Measurements from ENCODE around the gene AARS1.
"Not testable (repeated sequence)": the region's sequence is repeated elsewhere in the genome, so short reads cannot be mapped to it uniquely, and the experiment has no call there.

The AARS1 gene

DNA sequence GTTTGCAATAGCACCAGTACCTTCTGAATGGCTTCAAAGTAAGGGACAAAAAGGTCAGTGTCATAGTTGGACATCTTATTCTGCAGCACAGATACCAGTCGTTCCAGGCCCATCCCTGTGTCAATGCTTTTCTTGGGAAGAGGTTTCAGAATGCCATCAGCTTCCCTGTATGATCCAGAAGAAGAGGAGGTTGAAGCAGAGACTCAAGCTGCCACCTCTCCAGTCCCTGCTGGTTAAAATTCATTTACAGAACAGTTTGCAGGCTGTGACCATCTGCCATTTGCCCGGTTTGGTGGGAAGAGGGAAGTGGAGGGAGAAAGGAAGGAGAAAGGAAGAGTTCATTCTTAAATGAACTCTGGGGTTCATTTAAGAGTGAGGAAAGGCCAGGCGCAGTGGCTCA lies 19.1 kb downstream of the AARS1 start:
- Histone ChIP-seq H3K36me3 (ENCODE audit: control insufficient read depth, insufficient read depth, low read length) (peaks cover 95% of the 10 kb centered on the region), H3K4me3 (ENCODE audit: extremely low read depth, insufficient read depth, low read length, poor library complexity, severe bottlenecking) (no peak overlapping the region), H3K27ac (ENCODE audit: low read depth, low read length, severe bottlenecking) (no peak overlapping the region), H3K4me1 (ENCODE audit: control insufficient read depth, insufficient read depth, low read length, poor library complexity, severe bottlenecking) (no peaks in the 10 kb centered on the region), H3K9me3 (ENCODE audit: control insufficient read depth, low read length) (no peaks in the 10 kb centered on the region)
- WGBS, 2 experiments (ENCODE audit: insufficient coverage in 2 of 2) = 94 to 95% methylated on average over 3 of the region's 3 CpGs

DNA sequence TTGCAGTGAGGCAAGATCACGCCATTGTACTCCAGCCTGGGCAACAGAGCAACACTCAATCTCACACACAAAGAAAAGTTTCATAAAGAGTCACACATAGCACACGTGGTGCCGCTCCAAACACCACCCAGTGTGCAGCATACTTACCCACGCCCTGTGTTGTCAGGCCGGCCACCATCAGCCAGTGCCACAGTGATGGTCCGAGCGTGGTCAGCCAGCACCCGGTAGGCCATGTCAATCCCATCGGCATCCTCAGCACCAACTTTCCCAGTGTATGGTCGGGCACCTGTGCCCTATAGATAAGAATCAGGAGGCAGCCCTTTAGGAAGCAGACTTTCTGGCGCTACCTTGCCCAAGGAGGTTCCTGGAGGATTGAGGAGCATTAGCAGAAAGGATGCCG lies 19.8 kb downstream of the AARS1 start:
- 89 to 92% methylated on average over 11 of the region's 12 CpGs for WGBS, 2 experiments (ENCODE audit: insufficient coverage in 2 of 2)
- no peaks in the 10 kb centered on the region for H3K4me1 ChIP-seq (ENCODE audit: control insufficient read depth, insufficient read depth, low read length, poor library complexity, severe bottlenecking)
- H3K27ac ChIP-seq (ENCODE audit: low read depth, low read length, severe bottlenecking) = no peak overlapping the region
- H3K36me3 ChIP-seq (ENCODE audit: control insufficient read depth, insufficient read depth, low read length) = peaks cover 95% of the 10 kb centered on the region
- H3K4me3 ChIP-seq (ENCODE audit: extremely low read depth, insufficient read depth, low read length, poor library complexity, severe bottlenecking) = no peak overlapping the region
- H3K9me3 ChIP-seq (ENCODE audit: control insufficient read depth, low read length) = no peaks in the 10 kb centered on the region

DNA sequence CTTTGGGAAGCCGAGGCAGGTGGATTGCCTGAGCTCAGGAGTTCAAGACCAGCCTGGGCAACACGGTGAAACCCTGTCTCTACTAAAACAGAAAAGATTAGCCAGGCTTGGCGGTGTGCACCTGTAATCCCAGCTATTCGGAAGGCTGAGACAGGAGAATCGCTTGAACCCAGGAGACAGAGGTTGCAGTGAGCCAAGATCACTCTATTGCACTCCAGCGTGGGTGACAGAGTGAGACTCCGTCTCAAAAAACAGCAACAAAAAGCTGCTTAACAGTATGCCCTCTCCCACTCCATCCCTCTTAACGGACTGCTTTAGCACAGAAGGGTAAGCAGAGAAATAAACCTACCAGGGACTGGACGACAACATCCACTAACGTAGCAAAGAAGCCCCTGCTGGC lies 21.4 kb downstream of the AARS1 start:
- H3K4me3 ChIP-seq (ENCODE audit: extremely low read depth, insufficient read depth, low read length, poor library complexity, severe bottlenecking); H3K4me1 ChIP-seq (ENCODE audit: control insufficient read depth, insufficient read depth, low read length, poor library complexity, severe bottlenecking); H3K27ac ChIP-seq (ENCODE audit: low read depth, low read length, severe bottlenecking); H3K9me3 ChIP-seq (ENCODE audit: control insufficient read depth, low read length): not testable (repeated sequence)
- WGBS, 2 experiments (ENCODE audit: insufficient coverage in 2 of 2) = 94 to 97% methylated on average over 10 of the region's 10 CpGs
- peaks cover 100% of the 10 kb centered on the region for H3K36me3 ChIP-seq (ENCODE audit: control insufficient read depth, insufficient read depth, low read length)

DNA sequence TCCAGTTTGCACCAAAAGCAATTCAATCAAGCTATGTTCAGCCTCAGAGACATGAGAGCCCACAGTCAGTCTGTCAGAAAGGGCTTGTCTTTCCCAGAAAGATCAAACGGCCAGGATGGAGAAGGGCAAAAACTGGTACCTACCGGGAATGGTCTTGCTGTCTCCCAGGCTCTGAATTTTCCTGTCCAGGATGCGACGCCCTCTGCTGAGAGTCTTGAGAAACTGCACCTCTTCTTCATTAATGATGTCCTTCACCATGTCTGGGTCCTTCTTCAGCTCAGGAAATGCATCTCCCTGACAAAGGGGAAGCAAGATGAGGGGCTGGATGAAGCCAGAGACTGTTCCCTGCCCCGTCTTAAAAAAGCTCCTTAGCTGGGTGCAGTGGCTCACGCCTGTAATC lies 21.8 kb downstream of the AARS1 start:
- 79 to 89% methylated on average over 5 to 6 of the region's 6 CpGs for WGBS, 2 experiments (ENCODE audit: insufficient coverage in 2 of 2)
- peaks cover 100% of the 10 kb centered on the region for H3K36me3 ChIP-seq (ENCODE audit: control insufficient read depth, insufficient read depth, low read length)

DNA sequence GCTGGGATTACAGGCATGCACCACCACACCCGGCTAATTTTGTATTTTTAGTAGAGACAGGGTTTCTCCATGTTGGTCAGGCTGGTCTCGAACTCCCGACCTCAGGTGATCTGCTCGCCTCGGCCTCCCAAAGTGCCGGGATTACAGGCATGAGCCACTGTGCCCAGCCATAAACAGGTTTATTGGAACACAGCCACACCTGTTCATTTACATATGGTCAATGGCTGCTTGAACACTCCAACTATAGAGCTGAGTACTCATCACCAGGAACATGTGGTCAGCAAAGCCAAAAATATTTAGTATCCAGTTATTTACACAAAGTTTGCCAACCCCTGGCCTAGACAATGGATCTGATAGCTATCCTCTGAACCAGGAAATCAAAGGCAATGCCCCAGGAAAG lies 29.4 kb downstream of the AARS1 start:
- peaks cover 98% of the 10 kb centered on the region for H3K36me3 ChIP-seq (ENCODE audit: control insufficient read depth, insufficient read depth, low read length)
- H3K9me3 ChIP-seq (ENCODE audit: control insufficient read depth, low read length); H3K27ac ChIP-seq (ENCODE audit: low read depth, low read length, severe bottlenecking); H3K4me3 ChIP-seq (ENCODE audit: extremely low read depth, insufficient read depth, low read length, poor library complexity, severe bottlenecking); H3K4me1 ChIP-seq (ENCODE audit: control insufficient read depth, insufficient read depth, low read length, poor library complexity, severe bottlenecking): not testable (repeated sequence)
- 94 to 98% methylated on average over 3 to 5 of the region's 6 CpGs for WGBS, 2 experiments (ENCODE audit: insufficient coverage in 2 of 2)

More for the DNA sequence above, 21.8 kb downstream of the AARS1 start:
- H3K4me3 ChIP-seq (ENCODE audit: extremely low read depth, insufficient read depth, low read length, poor library complexity, severe bottlenecking) = no peak overlapping the region
- no peaks in the 10 kb centered on the region for H3K9me3 ChIP-seq (ENCODE audit: control insufficient read depth, low read length)
- no peak overlapping the region for H3K27ac ChIP-seq (ENCODE audit: low read depth, low read length, severe bottlenecking)
- H3K4me1 ChIP-seq (ENCODE audit: control insufficient read depth, insufficient read depth, low read length, poor library complexity, severe bottlenecking) = no peaks in the 10 kb centered on the region

DNA sequence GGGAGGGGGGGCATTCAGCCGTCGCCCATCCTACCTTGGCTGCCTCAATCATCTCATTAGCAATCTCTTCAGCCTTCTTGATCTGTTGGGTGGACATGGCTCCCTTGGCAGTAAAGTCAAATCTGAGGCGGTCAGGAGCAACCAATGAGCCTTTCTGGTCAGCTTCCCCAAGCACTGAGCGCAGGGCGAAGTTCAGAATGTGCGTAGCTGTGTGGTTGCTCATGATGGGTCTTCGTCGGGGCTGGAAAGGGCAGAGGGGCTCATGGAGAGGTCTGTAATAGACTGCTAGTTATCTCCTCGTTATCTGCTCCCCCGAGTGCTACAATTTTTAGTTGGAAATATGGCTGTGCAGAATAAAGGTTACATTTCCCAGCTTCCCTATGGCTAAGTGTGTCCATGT lies 30.4 kb downstream of the AARS1 start:
- no peak overlapping the region for H3K27ac ChIP-seq (ENCODE audit: low read depth, low read length, severe bottlenecking)
- peaks cover 98% of the 10 kb centered on the region for H3K36me3 ChIP-seq (ENCODE audit: control insufficient read depth, insufficient read depth, low read length)
- H3K9me3 ChIP-seq (ENCODE audit: control insufficient read depth, low read length) = no peaks in the 10 kb centered on the region
- H3K4me3 ChIP-seq (ENCODE audit: extremely low read depth, insufficient read depth, low read length, poor library complexity, severe bottlenecking) = no peak overlapping the region
- 91 to 96% methylated on average over 8 of the region's 10 CpGs for WGBS, 2 experiments (ENCODE audit: insufficient coverage in 2 of 2)
- peaks cover 4% of the 10 kb centered on the region for H3K4me1 ChIP-seq (ENCODE audit: control insufficient read depth, insufficient read depth, low read length, poor library complexity, severe bottlenecking)

DNA sequence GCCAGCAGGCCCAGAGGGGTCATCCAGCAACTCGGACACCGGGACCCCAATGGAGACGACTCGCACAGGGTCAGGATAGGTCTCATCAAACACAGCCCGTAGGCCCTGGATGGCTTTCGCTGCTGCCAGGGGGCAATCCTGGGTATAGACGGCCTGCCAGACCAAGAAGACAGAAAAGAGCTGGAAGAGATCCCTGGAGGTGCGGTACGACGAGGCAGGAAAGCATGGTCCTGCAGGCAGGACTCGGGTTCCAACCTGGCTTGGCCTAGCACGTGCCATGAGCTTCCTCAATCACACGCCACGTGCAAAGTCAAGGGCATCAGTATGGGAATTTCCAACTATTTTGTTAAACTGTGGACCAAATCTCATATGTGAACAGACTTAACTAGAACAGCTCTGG lies 31.2 kb downstream of the AARS1 start:
- Histone ChIP-seq H3K36me3 (ENCODE audit: control insufficient read depth, insufficient read depth, low read length) (peaks cover 98% of the 10 kb centered on the region), H3K9me3 (ENCODE audit: control insufficient read depth, low read length) (no peaks in the 10 kb centered on the region), H3K4me1 (ENCODE audit: control insufficient read depth, insufficient read depth, low read length, poor library complexity, severe bottlenecking) (peaks cover 4% of the 10 kb centered on the region), H3K4me3 (ENCODE audit: extremely low read depth, insufficient read depth, low read length, poor library complexity, severe bottlenecking) (no peak overlapping the region), H3K27ac (ENCODE audit: low read depth, low read length, severe bottlenecking) (no peak overlapping the region)
- 98% methylated on average over 12 to 14 of the region's 14 CpGs for WGBS, 2 experiments (ENCODE audit: insufficient coverage in 2 of 2)

DNA sequence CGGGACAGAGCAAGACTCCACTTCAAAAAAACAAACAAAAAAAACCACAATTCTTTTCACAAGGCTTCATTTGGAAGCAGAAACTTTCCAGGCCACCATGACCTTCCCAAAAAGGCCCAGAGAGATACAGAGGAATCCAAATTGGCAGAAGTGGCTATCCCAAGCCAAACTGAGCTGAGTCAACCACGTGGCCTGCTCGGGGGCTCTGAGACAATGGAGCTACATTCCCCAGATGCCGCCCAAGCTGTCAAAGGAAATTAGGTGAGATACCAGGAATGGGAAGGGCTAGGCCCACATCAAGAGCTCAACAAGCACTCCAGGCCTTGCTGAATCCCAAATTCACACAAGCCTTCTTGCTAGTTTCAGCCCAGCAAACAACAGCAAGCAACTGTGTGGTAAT lies 31.9 kb downstream of the AARS1 start:
- H3K36me3 ChIP-seq (ENCODE audit: control insufficient read depth, insufficient read depth, low read length) = peaks cover 98% of the 10 kb centered on the region
- H3K4me1 ChIP-seq (ENCODE audit: control insufficient read depth, insufficient read depth, low read length, poor library complexity, severe bottlenecking) = peaks cover 4% of the 10 kb centered on the region
- no peaks in the 10 kb centered on the region for H3K9me3 ChIP-seq (ENCODE audit: control insufficient read depth, low read length)
- H3K4me3 ChIP-seq (ENCODE audit: extremely low read depth, insufficient read depth, low read length, poor library complexity, severe bottlenecking) = no peak overlapping the region
- H3K27ac ChIP-seq (ENCODE audit: low read depth, low read length, severe bottlenecking) = no peak overlapping the region
- 80 to 81% methylated on average over 4 of the region's 4 CpGs for WGBS, 2 experiments (ENCODE audit: insufficient coverage in 2 of 2)

DNA sequence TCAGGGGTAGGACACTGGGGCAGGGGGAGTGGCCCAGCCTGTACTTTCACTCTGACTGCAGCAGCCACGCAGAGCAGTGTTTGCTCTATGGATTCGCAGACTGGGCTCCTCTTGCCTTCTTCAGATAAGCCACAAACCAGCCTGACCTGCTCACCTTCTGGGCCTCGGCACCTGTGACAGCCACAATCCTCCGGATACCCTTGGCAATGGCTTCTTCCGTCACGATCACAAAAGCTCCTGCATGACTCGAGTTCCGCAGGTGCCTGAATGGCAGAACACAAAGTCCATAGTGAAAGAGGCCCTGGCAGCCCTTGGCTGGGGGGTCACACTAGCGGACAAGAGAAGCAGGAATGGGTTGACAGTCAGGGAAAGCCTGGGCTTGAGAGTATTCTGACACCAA lies 33.7 kb downstream of the AARS1 start:
- Histone ChIP-seq H3K9me3 (ENCODE audit: control insufficient read depth, low read length) (no peaks in the 10 kb centered on the region), H3K4me3 (ENCODE audit: extremely low read depth, insufficient read depth, low read length, poor library complexity, severe bottlenecking) (no peak overlapping the region), H3K4me1 (ENCODE audit: control insufficient read depth, insufficient read depth, low read length, poor library complexity, severe bottlenecking) (peaks cover 4% of the 10 kb centered on the region), H3K36me3 (ENCODE audit: control insufficient read depth, insufficient read depth, low read length) (peaks cover 84% of the 10 kb centered on the region), H3K27ac (ENCODE audit: low read depth, low read length, severe bottlenecking) (no peak overlapping the region)
- WGBS, 2 experiments (ENCODE audit: insufficient coverage in 2 of 2) = 97 to 98% methylated on average over 8 to 9 of the region's 9 CpGs

DNA sequence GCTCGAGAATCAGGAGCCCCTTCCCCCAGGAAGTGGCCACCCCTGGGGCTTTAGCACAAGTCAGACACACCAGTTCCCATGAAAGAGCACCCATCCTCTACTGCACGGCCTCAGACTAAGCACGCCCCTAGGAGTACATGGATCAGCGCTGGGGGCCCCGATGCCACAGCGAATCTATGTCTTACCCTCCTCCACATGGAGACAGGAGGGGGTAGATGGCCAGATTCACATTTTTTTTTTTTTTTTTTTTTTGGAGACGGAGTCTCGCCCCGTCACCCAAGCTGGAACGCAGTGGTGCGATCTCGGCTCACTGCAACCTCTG lies 34.4 kb downstream of the AARS1 start:
- Histone ChIP-seq H3K27ac (ENCODE audit: low read depth, low read length, severe bottlenecking) (no peak overlapping the region), H3K9me3 (ENCODE audit: control insufficient read depth, low read length) (no peaks in the 10 kb centered on the region), H3K4me3 (ENCODE audit: extremely low read depth, insufficient read depth, low read length, poor library complexity, severe bottlenecking) (no peak overlapping the region), H3K36me3 (ENCODE audit: control insufficient read depth, insufficient read depth, low read length) (peaks cover 78% of the 10 kb centered on the region), H3K4me1 (ENCODE audit: control insufficient read depth, insufficient read depth, low read length, poor library complexity, severe bottlenecking) (peaks cover 4% of the 10 kb centered on the region)
- WGBS, 2 experiments (ENCODE audit: insufficient coverage in 2 of 2) = 100% methylated on average over 4 of the region's 12 CpGs; no CpG with 5 or more reads in 1 of the 2 experiments

DNA sequence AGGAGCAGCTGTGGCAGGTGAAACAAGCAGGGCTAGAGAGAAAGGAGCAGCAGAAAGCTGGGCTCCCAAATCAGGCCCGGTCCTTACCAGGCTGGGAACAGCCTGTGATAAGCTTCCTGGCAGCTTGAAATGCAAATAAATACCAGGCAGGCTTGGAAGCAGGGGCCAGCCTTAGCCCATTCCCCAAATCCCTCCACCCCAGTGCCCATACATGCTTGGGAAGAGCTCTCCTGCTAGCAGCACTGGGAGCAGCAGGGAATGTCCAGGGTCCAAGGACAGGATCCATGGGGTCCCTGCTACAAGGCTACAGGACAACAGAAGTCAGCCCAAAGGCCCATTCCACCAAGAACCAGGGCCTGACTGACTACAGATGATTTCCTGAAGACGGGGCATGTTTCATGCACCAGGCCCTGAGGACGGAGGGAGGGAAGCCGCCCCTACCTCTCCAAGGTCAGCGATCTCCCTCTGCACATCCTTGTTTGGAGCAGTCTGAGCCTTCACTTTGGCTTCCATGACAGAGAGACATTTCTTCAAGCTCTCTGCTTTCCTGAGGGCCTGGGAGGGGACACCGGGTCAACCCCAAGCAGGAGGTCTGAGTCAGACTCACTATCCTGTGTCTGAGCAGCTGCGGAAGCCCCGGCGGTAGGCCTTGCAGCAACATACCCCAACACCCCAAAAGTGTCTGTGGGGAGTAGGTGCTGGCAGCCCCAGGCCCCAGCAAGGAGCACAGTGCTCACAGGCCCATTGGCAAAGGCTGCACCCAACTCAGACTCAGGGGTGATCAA lies 34.9 kb downstream of the AARS1 start:
- H3K4me1 ChIP-seq (ENCODE audit: control insufficient read depth, insufficient read depth, low read length, poor library complexity, severe bottlenecking) = peaks cover 8% of the 10 kb centered on the region
- 97 to 100% methylated on average over 5 to 8 of the region's 9 CpGs for WGBS, 2 experiments (ENCODE audit: insufficient coverage in 2 of 2)
- peak overlapping the region; percentile 5 for H3K27ac ChIP-seq (ENCODE audit: low read depth, low read length, severe bottlenecking)
- no peaks in the 10 kb centered on the region for H3K9me3 ChIP-seq (ENCODE audit: control insufficient read depth, low read length)
- H3K36me3 ChIP-seq (ENCODE audit: control insufficient read depth, insufficient read depth, low read length) = peaks cover 76% of the 10 kb centered on the region
- no peak overlapping the region for H3K4me3 ChIP-seq (ENCODE audit: extremely low read depth, insufficient read depth, low read length, poor library complexity, severe bottlenecking)

All from mesodermal cell (in vitro differentiated cells).